GM19468 (cell line): ENCODE measurements around the gene TPSAB1.
"Not testable (repeated sequence)": the region's sequence is repeated elsewhere in the genome, so short reads cannot be mapped to it uniquely, and the experiment has no call there.

Source experiments
- ATAC-seq: cut with Tn5 transposase; IDR thresholded peaks from one replicate; pipeline ENCODE4 v1.9.1; 2021; ENCODE audit warnings: mild to moderate bottlenecking, moderate library complexity, moderate number of reproducible peaks; ENCODE audit not compliant: unreplicated experiment; ENCODE audit errors: extremely low read depth

The TPSAB1 gene

DNA sequence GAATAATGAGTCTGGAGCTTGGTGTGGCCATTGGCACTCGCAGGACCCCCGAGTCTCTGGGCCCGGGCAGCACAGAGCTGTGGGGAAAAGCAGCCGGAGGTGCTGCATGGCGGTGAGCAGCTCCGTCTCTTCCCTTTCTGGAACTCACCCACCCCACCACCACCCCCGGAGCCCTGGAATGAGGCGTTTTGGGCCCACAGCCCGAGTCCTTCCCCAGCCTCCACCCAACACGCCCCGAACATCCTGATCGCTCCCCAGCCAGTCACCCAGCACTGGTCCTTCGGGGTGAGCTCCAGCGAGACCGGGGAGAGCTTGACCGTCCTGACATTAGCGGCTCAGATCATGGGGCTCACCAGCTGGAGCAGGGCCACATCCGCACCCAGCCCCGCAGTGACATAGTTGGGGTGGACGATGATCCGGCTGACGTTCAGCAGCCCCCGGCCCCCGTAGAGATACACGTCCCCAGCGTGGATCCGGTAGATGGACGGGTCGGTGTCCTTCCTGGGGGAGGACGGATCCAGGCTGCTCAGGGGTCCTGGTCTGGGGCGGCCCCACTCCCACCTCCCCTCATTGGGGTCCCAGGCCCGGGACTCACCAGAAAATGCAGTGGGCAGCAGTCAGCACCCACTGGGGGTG lies 21.8 kb downstream of the TPSAB1 start:
- ATAC-seq = no peak

DNA sequence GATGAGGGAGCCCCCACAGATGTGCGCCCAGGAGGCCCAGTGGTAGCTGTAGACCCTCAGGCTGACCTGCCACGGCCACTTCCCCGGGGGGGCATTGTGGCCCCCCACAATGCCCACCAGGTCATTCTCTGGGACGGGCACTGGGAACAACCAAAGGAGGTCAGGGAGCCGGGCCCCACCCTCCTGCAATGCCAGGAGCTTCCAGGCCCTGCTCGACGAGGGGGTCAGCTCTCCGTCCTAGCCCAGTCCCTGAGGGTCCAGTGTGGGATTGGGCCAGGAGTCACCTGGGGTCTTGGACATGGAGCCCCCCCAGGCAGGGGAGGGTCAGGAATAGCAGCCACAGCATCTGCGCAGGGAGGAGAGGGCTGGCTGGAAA lies 22.3 kb downstream of the TPSAB1 start:
- ATAC-seq = no peak

DNA sequence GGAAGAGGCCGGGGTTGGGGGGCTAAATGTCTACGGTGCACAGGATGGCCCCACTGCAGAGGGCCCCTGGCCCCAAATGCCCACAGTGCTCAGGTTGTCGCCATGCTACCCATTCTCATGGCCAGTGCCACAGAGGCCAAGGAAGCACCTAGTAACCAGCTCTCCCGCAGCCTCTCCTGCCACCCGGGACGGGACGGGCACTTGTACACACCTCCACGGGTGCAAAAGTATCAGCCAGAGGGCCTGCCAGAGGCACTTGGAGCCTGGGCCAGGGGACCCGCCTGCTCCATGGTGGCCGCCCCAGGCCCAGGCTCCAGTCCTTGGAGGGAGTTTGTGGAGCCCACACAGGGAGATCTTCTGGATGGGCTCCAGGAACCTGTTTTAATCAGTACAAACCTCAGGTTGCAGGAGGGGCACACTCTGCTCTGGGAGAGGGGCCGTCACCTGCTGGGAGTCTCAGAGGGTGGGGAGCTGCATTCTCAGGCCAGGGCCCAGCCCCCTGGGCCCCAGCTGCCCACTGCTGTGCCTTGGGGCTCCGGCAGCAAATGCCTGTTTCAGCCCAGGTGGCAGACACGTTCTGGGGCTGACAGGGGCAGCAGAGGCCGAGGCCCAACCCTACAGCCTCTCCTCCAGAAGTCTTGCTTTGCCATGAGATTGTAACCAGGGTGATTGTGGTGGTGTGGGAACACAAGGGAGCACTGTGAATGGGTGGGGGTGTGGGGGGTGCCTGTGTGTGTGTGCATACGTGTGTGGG lies 23.3 kb downstream of the TPSAB1 start:
- ATAC-seq = no peak

DNA sequence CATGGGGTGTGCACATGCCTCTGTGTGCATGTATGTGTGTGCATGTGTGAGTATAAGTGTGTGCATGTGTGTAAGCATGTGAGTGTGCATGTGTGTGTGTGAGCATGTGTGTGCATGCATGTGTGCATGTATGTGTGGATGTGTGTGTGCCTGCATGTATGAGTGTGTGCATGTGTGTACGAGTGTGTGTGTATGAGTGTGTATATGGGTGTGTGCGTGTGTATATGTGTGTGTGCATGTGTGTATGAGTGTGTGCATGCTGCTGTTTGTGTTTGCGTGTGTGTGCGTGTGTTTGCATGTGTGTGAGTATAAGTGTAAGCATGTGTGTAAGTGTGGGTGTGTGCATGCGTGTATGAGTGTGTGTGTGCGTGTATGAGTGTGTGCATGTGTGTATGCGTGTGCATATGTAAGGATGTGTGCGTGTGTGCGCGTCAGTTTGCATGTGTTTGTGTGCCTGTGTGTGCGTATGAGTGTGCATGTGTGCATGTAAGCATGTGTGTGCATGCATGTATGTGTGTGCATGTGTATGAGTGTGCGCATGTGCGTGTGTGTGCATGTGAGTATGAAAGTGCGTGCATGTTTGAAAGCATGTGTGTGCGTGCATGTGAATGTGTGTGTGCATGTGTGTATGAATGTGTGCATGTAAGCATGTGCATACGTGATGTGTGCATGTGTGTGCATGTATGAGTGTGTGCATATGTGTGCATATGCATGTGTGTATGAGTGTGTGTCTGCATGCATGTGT lies 24.0 kb downstream of the TPSAB1 start:
- no peak for ATAC-seq

DNA sequence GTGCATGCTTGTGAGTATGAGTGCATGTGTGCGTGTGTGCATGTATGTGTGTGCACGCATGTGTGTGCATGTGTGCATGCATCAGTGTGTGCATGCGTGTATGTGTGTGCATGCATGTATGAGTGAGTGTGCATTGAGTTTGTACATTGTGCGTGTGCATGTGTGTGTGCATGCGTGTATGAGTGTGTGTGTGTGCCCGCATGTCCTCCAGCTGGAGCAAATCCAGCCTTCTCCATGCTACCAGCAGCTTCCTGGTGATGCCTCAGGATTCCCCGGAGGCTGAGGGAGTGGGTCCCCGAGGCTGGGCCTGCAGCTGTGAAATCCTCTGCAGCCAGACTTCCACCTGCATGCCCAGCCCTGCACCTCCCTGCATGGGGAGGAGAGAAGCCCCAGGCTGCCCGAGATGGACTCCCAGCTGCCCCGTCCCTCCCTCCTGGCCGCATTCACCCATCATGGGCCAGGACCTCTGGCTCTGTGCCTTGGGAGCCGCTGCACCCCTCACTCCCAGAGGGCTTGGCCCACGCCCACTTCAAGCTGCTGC lies 24.7 kb downstream of the TPSAB1 start:
- ATAC-seq = no peak

DNA sequence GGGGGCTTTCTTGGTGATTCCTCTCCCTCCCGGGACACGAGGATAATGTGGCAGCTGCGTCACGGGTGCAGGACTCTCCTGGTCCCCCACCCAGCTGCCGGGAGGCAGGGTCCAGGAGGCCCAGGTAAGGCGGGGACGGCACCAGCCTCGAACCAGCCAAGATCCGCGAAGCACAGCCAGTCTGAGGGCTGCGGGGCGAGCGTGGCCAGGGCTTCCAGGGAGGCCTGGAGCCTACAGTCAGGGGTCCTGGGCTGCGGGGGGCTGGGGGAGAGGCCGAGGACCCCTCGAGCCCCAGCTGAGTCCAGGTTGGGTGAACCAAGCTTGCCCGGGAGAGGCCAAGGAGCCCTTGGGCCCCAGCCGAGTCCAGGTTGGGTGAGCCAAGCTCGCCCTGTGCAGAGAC lies 25.3 kb downstream of the TPSAB1 start:
- ATAC-seq = no peak

DNA sequence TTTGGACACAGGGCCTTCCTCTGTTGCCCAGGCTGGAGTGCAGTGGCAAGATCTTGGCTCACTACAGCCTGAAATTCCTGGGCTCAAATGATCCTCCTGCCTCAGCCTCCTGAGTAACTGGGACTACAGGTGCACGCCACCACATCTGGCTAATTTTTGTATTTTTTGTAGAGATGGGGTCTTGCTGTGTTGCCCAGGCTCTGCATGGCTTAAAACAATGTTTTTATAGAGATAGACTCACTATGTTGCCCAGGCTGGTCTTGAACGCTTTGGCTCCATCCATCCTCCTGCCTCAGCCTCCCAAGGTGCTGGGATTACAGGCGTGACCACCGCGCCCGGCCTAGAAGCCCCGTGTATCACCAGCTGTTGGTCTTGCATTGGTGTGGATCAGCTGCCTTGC lies 28.9 kb downstream of the TPSAB1 start:
- ATAC-seq = not testable (repeated sequence)

DNA sequence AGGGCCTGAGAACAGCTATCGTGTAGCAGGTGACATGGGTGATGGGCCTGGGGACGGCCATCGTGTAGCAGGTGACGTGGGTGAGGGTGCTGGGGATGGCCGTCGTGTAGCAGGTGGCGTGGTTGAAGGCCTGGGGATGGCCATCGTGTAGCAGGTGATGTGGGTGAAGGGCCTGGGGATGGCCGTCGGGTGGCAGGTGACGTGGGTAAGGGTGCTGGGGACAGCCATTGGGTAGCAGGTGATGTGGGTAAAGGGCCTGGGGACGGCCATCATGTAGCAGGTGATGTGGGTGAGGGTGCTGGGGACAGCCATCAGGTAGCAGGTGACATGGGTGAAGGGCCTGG lies 30.8 kb downstream of the TPSAB1 start:
- ATAC-seq = no peak

DNA sequence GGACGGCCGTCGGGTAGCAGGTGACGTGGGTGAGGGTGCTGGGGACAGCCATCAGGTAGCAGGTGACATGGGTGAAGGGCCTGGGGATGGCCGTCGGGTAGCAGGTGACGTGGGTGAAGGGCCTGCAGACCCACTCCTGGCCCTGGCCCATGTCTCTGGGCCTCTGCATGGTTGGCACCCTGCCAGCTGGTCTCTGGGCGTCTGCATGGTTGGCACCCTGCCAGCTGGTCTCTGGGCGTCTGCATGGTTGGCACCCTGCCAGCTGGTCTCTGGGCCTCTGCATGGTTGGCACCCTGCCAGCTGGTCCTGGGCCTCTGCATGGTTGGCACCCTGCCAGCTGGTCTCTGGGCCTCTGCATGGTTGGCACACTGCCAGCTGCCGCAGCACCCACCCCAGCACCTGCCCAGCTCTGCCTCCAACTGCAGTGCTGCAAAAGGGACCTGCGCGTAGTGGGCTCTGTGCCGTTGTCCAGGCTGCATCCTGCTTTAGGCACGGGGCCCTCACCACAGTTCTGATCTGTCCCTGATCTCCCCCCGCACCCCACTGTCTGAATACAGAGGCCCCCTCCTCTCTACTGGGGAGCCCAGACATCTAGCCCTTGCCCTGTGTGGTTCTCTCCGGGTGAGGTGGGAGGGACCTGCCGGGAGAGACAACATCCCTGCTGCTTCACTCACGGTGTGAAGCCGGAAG lies 31.4 kb downstream of the TPSAB1 start:
- ATAC-seq = not testable (repeated sequence)

DNA sequence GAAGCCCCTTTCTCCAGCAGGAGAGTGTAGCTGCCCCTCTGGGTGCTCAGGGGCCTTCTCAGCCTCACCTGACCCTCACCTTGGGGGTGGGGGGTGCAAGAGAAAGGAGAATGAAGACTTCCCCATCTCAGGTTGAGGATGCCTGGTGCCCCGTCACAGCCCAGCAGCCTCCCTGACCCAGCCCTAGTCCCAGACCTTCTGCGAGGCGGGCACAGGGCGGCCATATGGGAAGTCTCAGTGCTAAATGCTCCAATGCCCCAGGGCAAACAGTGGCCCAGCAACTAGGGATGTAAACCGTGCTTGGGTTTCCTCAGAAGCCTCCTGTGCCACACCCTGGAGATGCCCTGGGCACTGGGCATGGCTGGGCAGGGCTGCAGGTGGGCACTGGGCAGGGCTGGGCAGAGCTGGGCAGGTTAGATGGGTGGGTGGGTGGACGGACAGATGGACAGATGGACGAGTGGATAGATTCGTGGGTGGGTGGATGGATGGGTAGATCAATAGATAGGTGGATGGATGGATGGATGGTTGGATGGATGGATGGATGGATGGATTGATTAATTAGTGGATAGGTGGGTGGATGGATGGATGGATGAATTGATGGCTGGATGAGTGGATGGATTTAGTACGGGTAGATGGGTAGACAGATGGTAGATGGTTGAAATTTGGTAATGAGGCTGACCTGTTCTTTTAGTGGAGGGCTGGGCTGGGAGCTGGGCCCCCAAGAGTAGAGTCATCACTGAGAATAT lies 32.1 kb downstream of the TPSAB1 start:
- no peak for ATAC-seq

DNA sequence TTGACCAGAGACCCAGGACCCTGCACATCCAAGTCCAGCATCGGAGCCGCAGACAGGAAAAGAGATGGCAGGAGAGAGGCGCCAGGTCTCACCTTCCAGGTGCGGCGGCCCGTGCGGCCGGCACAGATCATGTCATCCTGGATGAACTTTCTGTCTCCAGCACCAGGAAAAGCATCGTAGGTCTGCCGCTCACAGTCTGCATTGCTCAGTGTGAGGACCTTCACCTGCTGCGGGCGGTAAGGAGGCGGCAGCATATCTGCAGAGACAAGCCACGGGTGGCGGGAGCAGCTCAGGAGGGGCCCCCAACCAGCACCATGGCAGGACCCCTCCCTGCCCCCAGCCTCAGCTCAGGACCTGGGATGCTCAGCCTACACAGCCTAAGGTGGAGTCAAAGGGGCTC lies 33.3 kb downstream of the TPSAB1 start:
- no peak for ATAC-seq

DNA sequence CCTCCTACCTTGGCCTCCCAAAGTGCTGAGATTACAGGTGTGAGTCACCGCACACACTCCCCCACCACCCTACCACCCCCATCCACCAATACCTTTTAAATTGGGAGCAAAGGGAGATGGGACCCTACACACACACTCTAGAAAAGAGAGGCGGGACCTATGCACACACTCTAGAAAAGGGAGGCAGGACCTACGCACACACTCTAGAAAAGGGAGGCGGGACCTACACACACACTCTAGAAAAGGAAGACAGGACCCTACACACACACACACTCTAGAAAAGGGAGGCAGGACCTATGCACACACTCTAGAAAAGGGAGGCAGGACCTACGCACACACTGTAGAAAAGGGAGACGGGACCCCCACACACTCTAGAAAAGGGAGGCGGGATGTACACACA lies 34.3 kb downstream of the TPSAB1 start:
- ATAC-seq = no peak

DNA sequence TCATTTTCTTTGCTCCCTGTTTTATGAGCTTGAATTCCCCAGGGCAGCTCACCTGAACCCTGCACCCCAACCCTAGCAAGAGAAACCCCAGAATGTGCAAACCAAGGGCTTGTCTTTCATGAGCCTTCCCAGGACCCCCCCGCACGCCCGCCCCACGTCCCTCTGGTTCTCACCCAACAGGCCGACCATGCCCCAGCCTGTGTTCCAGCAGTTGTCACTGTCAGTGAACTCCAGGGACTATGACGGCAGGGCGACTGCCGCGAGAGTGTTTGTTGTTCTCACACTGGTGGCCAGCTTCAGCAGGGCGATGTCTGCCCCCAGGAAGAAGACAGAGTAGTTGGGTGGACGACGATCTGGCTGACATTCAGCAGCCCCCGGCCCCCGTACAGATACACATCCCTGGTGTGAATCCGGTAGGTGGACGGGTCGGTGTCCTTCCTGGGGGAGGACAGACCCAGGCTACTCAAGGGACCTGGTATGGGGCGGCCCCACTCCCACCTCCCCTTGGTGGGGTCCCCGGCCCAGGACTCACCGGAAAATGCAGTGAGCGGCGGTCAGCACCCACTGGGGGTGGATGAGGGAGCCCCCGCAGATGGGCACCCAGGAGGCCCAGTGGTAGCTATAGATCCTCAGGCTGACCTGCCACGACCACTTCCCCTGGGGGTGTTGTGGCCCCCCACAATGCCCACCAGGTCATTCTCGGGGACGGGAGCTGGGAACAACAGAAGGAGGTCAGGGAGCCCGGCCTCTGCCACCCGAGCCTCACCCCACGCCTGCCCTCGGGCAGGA lies 35.5 kb downstream of the TPSAB1 start:
- ATAC-seq = no peak

DNA sequence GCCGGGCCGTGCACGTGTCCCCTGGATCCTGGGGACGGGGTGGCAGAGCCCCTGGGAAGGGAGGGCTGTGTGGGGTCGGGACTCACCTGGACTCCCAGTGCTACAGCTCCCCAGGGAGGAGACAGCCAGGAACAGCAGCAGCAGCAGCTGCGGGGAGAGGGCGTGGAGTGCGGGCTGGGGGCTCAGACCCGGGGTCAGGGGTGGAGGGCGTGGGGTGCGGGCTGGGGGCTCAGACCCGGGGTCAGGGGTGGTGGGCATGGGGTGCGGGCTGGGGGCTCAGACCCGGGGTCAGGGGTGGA lies 36.0 kb downstream of the TPSAB1 start:
- ATAC-seq = no peak

DNA sequence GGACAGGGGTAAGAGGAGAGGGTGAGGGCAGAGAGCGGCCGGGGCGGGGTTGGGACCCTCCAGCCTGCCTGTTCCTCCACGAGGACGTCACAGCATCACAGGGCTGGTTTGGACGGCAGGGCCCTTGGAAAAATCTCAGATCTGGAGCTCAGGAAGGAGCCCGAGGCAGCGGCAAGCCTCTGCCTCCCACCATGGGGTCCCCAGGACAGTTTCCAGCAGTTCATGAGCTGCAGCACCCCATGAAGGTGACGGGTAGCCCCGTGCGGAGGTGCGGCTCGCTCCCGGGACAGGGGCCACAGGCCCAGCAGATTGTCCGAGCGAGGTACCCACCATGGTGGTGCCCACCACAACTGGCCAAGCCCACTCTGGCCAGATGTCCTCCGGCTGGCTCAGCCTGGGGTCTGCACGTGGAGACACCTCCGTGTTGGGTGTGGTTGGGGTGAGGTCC lies 36.7 kb downstream of the TPSAB1 start:
- ATAC-seq = no peak

DNA sequence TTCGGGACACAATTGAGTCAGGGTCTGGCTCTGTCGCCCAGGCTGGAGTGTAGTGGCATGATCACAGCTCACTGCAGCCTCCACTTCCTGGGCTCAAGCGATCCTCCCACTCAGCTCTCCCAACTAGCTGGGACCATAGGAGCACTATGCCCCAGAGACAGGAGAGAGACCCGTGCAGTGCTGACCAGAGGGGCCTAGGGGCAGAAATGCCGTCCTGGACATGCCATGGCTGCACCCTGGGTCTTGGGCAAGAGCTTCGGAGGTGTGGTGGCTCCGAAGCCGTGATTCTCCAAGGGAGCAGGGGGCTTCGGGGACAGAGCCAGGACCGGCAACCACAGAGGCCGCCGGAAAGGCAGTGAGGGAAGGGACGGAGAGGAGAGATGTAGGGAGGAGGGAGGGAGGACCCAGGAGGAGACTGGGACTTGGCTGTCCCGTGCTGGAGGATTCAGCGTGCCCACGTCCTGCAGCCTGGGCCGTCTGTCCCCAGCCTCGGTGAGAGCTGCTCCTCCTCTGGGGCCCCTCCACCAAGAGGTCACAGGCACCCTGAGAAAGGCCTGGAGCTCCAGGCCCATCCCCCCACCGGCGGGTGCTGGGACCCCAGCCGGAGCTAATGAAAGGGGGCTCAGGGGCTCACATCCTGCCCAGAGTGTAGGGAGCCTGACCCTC lies 37.2 kb downstream of the TPSAB1 start:
- no peak for ATAC-seq

DNA sequence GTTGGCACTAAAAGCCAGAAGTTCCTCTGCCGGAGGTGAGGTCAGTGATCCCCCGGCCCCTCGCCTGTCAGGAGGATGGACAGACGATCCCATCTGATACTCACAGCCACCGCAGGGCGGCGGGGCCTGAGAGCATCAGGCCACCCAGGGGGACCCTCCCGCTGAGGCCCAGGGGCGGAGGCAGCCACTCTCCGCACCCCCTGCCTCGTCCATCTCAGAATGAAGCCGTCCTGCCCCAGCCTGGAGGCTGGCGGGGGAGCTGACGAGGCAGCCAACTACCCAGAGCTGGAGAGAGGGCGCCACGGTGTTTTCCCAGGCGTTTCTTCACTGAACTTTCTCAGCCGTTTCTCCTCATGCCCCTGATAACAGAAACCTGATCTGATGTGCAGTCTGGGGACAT lies 38.0 kb downstream of the TPSAB1 start:
- ATAC-seq = no peak

DNA sequence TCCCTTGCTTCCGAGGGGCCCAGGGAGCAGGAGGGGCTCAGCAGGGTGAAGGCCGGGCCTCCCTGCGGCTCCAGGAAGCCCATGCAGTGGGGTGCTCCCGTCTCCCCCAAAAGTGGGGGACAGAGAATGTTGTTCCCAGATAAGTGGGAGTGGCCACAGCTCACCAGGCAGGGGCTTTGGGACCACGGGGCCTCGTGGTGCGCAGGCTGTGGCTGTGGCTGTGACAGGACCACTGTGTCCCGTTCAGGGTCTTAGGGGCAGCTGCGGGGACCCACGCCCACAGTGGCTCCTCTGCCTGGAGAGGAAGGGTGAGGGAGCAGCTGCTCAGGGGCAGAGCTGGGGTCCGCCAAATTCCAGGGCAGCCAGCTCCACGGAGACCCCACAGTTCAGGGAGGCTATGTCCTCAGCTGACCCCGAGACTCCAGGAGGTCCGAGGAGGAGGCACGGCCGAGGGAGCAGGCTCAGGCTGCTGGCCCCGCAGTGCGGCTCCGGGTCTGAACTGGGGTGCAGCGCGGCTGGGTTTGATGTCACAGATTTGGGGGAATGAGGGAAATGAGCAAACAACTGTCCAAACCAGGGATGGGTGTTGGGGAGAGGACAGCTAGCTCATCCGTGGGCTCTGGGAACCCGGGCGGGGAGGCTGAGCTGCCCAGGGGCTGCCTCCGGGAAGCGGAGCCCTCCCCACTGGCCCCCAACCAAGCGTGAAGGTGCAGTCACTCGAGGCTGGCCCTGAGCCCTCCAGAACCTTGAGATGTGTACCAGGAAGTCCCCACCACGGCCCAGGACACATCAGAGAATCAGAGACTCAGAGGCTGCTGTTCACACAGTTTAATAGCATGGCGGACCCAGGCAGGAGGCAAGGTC lies 38.8 kb downstream of the TPSAB1 start:
- no peak for ATAC-seq
